ENCODE measurements around the gene HSD17B11.
A peak's percentile ranks its signal among the peaks of the same experiment; 100 is the strongest.

HSD17B11 gene

DNA sequence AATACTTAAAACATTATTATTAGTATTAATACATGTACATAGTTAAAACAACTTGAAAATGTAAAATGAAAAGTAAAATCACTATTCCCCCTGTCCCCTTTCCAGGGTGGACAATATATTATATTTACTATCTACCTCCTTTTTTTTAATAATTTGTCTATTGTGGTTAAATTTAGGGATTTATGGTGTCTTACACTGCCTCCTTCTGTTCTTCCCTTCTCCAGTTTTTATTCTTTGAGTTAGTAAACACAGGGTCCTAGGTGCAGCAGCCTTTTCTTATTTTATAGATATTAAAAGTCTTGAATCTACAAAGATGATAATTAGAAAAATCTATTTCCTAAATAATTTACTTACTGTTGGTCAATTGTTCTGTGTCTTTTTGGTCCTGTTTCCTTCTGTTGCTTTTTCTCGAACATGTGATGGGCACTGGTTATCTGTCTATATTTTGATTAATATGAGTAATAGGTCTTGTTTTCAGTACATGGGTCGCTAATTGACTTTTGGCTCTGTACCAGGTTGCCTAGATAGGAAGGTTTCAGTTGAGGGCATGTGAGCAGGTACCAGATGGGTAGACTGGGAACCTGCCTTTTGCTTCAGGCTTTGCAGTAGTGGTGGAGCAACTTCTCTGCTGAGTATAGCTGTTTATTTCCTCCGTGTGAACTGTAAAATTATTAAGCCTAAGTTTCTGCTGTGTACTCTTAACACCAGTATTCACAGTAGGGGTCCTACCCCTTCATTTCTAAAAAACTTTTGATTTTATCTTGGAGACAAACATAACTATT, 32.5 kb upstream of the HSD17B11 start:
- Histone ChIP-seq H4K91ac (ENCODE audit: low read depth, low read length) (no peak overlapping the region), H3K27ac (ENCODE audit: low read depth, low read length) (no peak overlapping the region), H2BK12ac (ENCODE audit: low read length) (no peak overlapping the region), H3K4me3 (ENCODE audit: low read depth, low read length) (no peak overlapping the region), H3K18ac (ENCODE audit: low read length) (no peak overlapping the region), H3K4me1 (ENCODE audit: control insufficient read depth in 1 of 2, insufficient read depth in 2 of 2, low read length in 2 of 2) (peaks cover 12 to 13% of the 10 kb centered on the region in 2 experiments), H3K9ac (ENCODE audit: low read length) (no peak overlapping the region), H2BK5ac (ENCODE audit: low read depth, low read length, poor library complexity) (no peak overlapping the region), H2AK5ac (ENCODE audit: low read length) (no peak overlapping the region), H3K14ac (ENCODE audit: low read length) (no peak overlapping the region), H3K79me1 (ENCODE audit: low read length) (peaks cover 10% of the 10 kb centered on the region), H2AFZ (ENCODE audit: insufficient read depth, low read length, poor library complexity) (no peak overlapping the region), H3K79me2 (ENCODE audit: control insufficient read depth, insufficient read depth, low read length, poor library complexity) (peaks cover 6% of the 10 kb centered on the region), H3K27me3 (ENCODE audit: insufficient read depth, low read length) (no peaks in the 10 kb centered on the region), H4K12ac (ENCODE audit: low read depth, low read length) (no peak overlapping the region), H4K8ac (ENCODE audit: low read depth, low read length) (no peak overlapping the region), H3K23ac (ENCODE audit: low read length) (no peak overlapping the region), H3K36me3 (ENCODE audit: control insufficient read depth in 1 of 2, insufficient read depth in 2 of 2, low read length in 2 of 2) (no peaks in the 10 kb centered on the region), H3K4me2 (ENCODE audit: low read length) (peak overlapping the region; percentile 65), H2BK120ac (ENCODE audit: insufficient read depth, low read length, poor library complexity) (no peak overlapping the region), H3K4ac (ENCODE audit: low read depth, low read length) (no peak overlapping the region), H3K9me3 (ENCODE audit: insufficient read depth, low read depth, low read length) (no peaks in the 10 kb centered on the region)
- WGBS (ENCODE audit: extremely low coverage, insufficient coverage, insufficient read length), result no CpG with 5 or more reads among the region's 3 CpGs
- DNase-seq, result no peak

DNA sequence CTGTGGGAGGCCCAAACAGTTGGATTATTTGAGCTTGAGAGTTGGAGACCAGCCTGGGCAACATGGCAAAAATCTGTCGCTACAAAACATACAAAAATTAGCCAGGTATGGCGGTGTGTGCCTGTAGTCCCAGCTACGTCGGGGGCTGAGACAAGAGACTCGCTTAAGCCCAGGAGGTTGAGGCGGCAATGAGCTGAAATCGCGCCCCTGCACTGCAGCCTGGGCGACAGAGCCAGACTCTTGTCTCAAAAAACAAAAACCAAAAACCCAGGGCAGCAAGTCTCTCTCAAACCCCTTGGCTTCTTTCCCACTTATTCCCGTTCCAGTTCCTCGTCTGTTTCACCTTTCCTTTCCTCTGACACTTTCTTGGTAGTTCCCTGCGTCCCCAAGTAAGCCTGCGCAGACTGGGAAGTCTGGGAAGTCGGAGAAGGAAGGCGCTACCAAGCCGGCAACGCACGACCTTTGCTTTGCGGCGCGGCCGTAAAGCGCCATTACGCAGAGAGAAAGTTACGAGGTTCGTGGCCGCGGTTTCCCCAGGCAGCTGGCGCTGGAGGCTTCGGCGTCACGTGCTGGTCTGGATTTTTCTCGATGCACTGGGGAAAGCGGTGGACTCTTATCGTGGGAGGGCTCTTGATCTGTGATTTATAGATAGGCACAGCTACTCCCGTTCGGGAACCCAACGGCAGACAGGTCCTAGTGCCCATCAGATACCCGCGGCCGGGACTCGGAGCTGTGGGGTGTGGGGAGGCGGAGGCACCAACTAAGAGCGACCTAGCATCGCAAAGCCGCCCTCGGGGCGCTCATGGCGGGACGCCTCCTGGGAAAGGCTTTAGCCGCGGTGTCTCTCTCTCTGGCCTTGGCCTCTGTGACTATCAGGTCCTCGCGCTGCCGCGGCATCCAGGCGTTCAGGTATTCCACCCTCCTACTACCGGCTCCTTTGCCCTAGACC, 31.4 kb upstream of the HSD17B11 start, which contains the start of gene NUDT9:
Gene NUDT9, plus strand, starts transcription at position 470 of the 949 bp plus-strand sequence. Its CDS starts 333 bp downstream, at position 803.
- peak within 1 kb of the TSS; percentile 91 for H3K18ac ChIP-seq (ENCODE audit: low read length)
- H3K14ac ChIP-seq (ENCODE audit: low read length), result peak within 1 kb of the TSS; percentile 86
- H3K79me2 ChIP-seq (ENCODE audit: control insufficient read depth, insufficient read depth, low read length, poor library complexity), result peaks cover 6% of the 10 kb centered on the region
- H3K4me3 ChIP-seq (ENCODE audit: low read depth, low read length), result peak within 1 kb of the TSS; percentile 89
- H4K91ac ChIP-seq (ENCODE audit: low read depth, low read length), result peak within 1 kb of the TSS; percentile 79
- peak within 1 kb of the TSS; percentile 56 for H3K4ac ChIP-seq (ENCODE audit: low read depth, low read length)
- H3K27ac ChIP-seq (ENCODE audit: low read depth, low read length), result peak within 1 kb of the TSS; percentile 89
- H2BK12ac ChIP-seq (ENCODE audit: low read length), result no peak within 1 kb of the TSS
- peak within 1 kb of the TSS; percentile 24 for H2AK5ac ChIP-seq (ENCODE audit: low read length)
- no peak within 1 kb of the TSS for H3K23ac ChIP-seq (ENCODE audit: low read length)
- H3K79me1 ChIP-seq (ENCODE audit: low read length), result peaks cover 10% of the 10 kb centered on the region
- H3K36me3 ChIP-seq (ENCODE audit: control insufficient read depth in 1 of 2, insufficient read depth in 2 of 2, low read length in 2 of 2), result no peaks in the 10 kb centered on the region
- WGBS (ENCODE audit: extremely low coverage, insufficient coverage, insufficient read length), result no CpG with 5 or more reads among the region's 58 CpGs
- H2BK120ac ChIP-seq (ENCODE audit: insufficient read depth, low read length, poor library complexity), result peak within 1 kb of the TSS; percentile 77
- H3K9me3 ChIP-seq (ENCODE audit: insufficient read depth, low read depth, low read length), result no peaks in the 10 kb centered on the region
- peak within 1 kb of the TSS; percentile 99 for H4K8ac ChIP-seq (ENCODE audit: low read depth, low read length)
- peak within 1 kb of the TSS; percentile 92 for H4K12ac ChIP-seq (ENCODE audit: low read depth, low read length)
- peaks cover 12 to 13% of the 10 kb centered on the region in 2 experiments for H3K4me1 ChIP-seq (ENCODE audit: control insufficient read depth in 1 of 2, insufficient read depth in 2 of 2, low read length in 2 of 2)
- H3K4me2 ChIP-seq (ENCODE audit: low read length), result peak within 1 kb of the TSS; percentile 65
- peak within 1 kb of the TSS; percentile 83 for H2BK5ac ChIP-seq (ENCODE audit: low read depth, low read length, poor library complexity)
- no peaks in the 10 kb centered on the region for H3K27me3 ChIP-seq (ENCODE audit: insufficient read depth, low read length)
- DNase-seq, result peak; percentile 93 to 97
- H2AFZ ChIP-seq (ENCODE audit: insufficient read depth, low read length, poor library complexity), result peak within 1 kb of the TSS; percentile 74
- peak within 1 kb of the TSS; percentile 96 for H3K9ac ChIP-seq (ENCODE audit: low read length)

DNA sequence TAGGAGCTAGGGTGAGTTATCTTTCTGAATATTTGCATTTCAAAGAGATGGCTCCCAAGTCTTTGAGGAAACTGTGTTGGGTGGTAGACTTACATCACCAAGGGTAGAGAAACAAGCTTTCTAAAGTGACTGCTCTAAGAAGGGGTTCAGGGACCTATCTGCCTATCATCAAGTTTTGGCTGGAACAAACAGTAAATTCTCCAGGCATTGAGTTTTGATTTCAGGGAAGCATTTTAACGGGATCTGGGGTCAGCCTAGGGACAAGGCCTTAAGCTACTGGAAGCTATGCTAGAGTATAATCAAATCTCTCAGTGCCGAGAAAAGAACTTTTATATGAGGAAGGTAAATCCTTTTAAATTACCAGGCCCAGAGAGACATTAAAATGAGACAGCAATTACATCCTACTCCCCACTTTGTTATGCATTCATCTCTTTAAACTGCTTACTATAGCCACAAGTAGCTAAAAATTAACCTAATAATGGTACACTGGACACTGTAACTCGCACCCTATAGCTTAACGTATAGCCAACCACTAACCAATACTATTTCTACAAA, 29.4 kb upstream of the HSD17B11 start:
- no peak overlapping the region for H4K91ac ChIP-seq (ENCODE audit: low read depth, low read length)
- H2BK120ac ChIP-seq (ENCODE audit: insufficient read depth, low read length, poor library complexity), result no peak overlapping the region
- H2BK5ac ChIP-seq (ENCODE audit: low read depth, low read length, poor library complexity), result no peak overlapping the region
- no peak overlapping the region for H2BK12ac ChIP-seq (ENCODE audit: low read length)
- no peak overlapping the region for H3K14ac ChIP-seq (ENCODE audit: low read length)
- H3K4me3 ChIP-seq (ENCODE audit: low read depth, low read length), result no peak overlapping the region
- no peak overlapping the region for H4K12ac ChIP-seq (ENCODE audit: low read depth, low read length)
- H3K4me1 ChIP-seq (ENCODE audit: control insufficient read depth in 1 of 2, insufficient read depth in 2 of 2, low read length in 2 of 2), result peaks cover 12 to 13% of the 10 kb centered on the region in 2 experiments
- H3K27me3 ChIP-seq (ENCODE audit: insufficient read depth, low read length), result no peaks in the 10 kb centered on the region
- H3K27ac ChIP-seq (ENCODE audit: low read depth, low read length), result no peak overlapping the region
- H3K79me2 ChIP-seq (ENCODE audit: control insufficient read depth, insufficient read depth, low read length, poor library complexity), result peaks cover 6% of the 10 kb centered on the region
- H3K9me3 ChIP-seq (ENCODE audit: insufficient read depth, low read depth, low read length), result no peaks in the 10 kb centered on the region
- no peak overlapping the region for H3K18ac ChIP-seq (ENCODE audit: low read length)
- no peak overlapping the region for H2AK5ac ChIP-seq (ENCODE audit: low read length)
- peaks cover 10% of the 10 kb centered on the region for H3K79me1 ChIP-seq (ENCODE audit: low read length)
- DNase-seq, result no peak
- H3K4ac ChIP-seq (ENCODE audit: low read depth, low read length), result no peak overlapping the region
- H3K23ac ChIP-seq (ENCODE audit: low read length), result no peak overlapping the region
- no peak overlapping the region for H3K9ac ChIP-seq (ENCODE audit: low read length)
- no peak overlapping the region for H3K4me2 ChIP-seq (ENCODE audit: low read length)
- H2AFZ ChIP-seq (ENCODE audit: insufficient read depth, low read length, poor library complexity), result no peak overlapping the region
- no peak overlapping the region for H4K8ac ChIP-seq (ENCODE audit: low read depth, low read length)
- H3K36me3 ChIP-seq (ENCODE audit: control insufficient read depth in 1 of 2, insufficient read depth in 2 of 2, low read length in 2 of 2), result no peaks in the 10 kb centered on the region
- WGBS (ENCODE audit: extremely low coverage, insufficient coverage, insufficient read length), result no CpG with 5 or more reads among the region's 4 CpGs

DNA sequence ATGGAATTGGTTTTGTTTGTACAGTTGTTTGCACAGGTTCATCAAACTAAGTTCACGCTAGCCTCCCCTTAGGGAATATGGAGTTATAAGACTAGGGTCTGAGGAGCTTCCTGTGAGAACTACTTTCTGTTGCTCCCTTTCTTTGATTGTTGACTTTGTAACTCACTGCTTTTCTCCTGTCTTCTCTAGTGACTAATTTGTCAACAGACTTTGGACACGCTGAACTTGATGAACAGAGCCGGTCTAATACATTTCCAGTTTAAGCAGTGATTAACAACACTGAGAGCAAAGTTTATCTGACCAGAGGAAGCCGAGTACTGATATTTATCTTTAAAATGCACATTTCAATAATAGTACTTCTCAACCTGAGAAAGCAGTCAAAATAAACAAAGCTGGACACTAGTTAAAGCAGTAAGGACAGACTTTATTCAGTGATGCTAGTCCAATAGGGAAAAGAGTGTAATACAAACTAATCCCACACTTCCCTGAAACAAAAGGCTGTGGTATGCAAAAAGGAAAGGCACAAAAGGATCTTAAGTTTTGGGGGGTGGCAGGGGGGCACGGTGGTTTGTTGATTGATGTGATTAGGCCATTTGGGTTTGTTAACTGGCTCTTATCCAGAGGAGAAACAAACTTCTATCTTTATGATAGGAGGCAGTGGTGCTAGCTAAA, 28.7 kb upstream of the HSD17B11 start:
- H3K14ac ChIP-seq (ENCODE audit: low read length), result no peak overlapping the region
- no peak overlapping the region for H2BK120ac ChIP-seq (ENCODE audit: insufficient read depth, low read length, poor library complexity)
- no peak overlapping the region for H4K12ac ChIP-seq (ENCODE audit: low read depth, low read length)
- no peaks in the 10 kb centered on the region for H3K9me3 ChIP-seq (ENCODE audit: insufficient read depth, low read depth, low read length)
- H2BK5ac ChIP-seq (ENCODE audit: low read depth, low read length, poor library complexity), result no peak overlapping the region
- H3K27ac ChIP-seq (ENCODE audit: low read depth, low read length), result no peak overlapping the region
- no peaks in the 10 kb centered on the region for H3K36me3 ChIP-seq (ENCODE audit: control insufficient read depth in 1 of 2, insufficient read depth in 2 of 2, low read length in 2 of 2)
- H4K91ac ChIP-seq (ENCODE audit: low read depth, low read length), result no peak overlapping the region
- H4K8ac ChIP-seq (ENCODE audit: low read depth, low read length), result no peak overlapping the region
- no peak for DNase-seq
- peaks cover 6% of the 10 kb centered on the region for H3K79me2 ChIP-seq (ENCODE audit: control insufficient read depth, insufficient read depth, low read length, poor library complexity)
- no peak overlapping the region for H3K4me3 ChIP-seq (ENCODE audit: low read depth, low read length)
- H3K4me1 ChIP-seq (ENCODE audit: control insufficient read depth in 1 of 2, insufficient read depth in 2 of 2, low read length in 2 of 2), result peaks cover 9 to 10% of the 10 kb centered on the region in 2 experiments
- H3K9ac ChIP-seq (ENCODE audit: low read length), result no peak overlapping the region
- H2AFZ ChIP-seq (ENCODE audit: insufficient read depth, low read length, poor library complexity), result no peak overlapping the region
- no peak overlapping the region for H2BK12ac ChIP-seq (ENCODE audit: low read length)
- H3K27me3 ChIP-seq (ENCODE audit: insufficient read depth, low read length), result no peaks in the 10 kb centered on the region
- H3K18ac ChIP-seq (ENCODE audit: low read length), result no peak overlapping the region
- no CpG with 5 or more reads among the region's 5 CpGs for WGBS (ENCODE audit: extremely low coverage, insufficient coverage, insufficient read length)
- H2AK5ac ChIP-seq (ENCODE audit: low read length), result no peak overlapping the region
- no peak overlapping the region for H3K4ac ChIP-seq (ENCODE audit: low read depth, low read length)
- H3K23ac ChIP-seq (ENCODE audit: low read length), result no peak overlapping the region
- H3K79me1 ChIP-seq (ENCODE audit: low read length), result peaks cover 10% of the 10 kb centered on the region
- H3K4me2 ChIP-seq (ENCODE audit: low read length), result no peak overlapping the region

All from trophoblast cell (in vitro differentiated cells and primary cell).